ENCODE measurements around the gene APP.

DNA sequence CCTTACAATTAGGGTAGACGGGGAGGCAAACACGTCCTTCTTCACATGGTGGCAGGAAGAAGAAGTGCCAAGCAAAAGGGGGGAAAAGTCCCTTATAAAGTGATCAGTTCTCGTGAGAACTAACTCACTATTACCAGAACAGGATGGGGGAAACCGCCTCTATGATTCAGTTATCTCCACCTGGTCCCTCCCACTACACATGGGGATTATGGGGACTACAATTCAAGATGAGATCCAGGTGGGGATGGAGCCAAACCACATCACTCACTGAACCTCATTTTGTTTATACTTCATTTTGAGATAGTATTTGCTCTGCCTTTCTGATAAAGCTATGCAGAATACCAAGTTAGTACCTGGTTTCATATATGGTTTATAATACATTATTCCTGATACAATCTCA lies 26.5 kb downstream of the APP start:
- no peak for TF ChIP-seq EZH2 (IDR thresholded peaks at IDR 0.05; ENCODE audit: borderline replicate concordance, low read depth, low read length, poor library complexity, severe bottlenecking)
- TF ChIP-seq, protein P1, sequence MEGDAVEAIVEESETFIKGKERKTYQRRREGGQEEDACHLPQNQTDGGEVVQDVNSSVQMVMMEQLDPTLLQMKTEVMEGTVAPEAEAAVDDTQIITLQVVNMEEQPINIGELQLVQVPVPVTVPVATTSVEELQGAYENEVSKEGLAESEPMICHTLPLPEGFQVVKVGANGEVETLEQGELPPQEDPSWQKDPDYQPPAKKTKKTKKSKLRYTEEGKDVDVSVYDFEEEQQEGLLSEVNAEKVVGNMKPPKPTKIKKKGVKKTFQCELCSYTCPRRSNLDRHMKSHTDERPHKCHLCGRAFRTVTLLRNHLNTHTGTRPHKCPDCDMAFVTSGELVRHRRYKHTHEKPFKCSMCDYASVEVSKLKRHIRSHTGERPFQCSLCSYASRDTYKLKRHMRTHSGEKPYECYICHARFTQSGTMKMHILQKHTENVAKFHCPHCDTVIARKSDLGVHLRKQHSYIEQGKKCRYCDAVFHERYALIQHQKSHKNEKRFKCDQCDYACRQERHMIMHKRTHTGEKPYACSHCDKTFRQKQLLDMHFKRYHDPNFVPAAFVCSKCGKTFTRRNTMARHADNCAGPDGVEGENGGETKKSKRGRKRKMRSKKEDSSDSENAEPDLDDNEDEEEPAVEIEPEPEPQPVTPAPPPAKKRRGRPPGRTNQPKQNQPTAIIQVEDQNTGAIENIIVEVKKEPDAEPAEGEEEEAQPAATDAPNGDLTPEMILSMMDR (conservative IDR thresholded peaks at IDR 0.05; ENCODE audit: low read depth, low read length), result no peak

All from A673 (cell line).